CD14-positive monocyte (primary cell): ENCODE results near the gene FAM110D. TPM values are rescaled to one million over a fixed set of nuclear protein-coding genes. Genes with fewer than 3 reads are reported as not detected.
A peak's percentile ranks its signal among the peaks of the same experiment; 100 is the strongest.

Source experiments
- DNase-seq, 3 donors: peaks; one replicate each; pipeline ENCODE4 v3.0.0-alpha.2; 2011 to 2022
- H2AFZ ChIP-seq: 2 replicates; pipeline ENCODE4 v1.6.0; 2012; ENCODE audit warnings: mild to moderate bottlenecking, low read depth, low read length, inconsistent platforms; ENCODE audit not compliant: insufficient read depth, poor library complexity, severe bottlenecking
- H3K27ac ChIP-seq, 2 donors: 1 replicate in 1 of 2; 2 replicates in 1 of 2; pipeline ENCODE4 v1.5.1; 2012 to 2013; ENCODE audit warnings: low read length in 2 of 2, control low read depth in 1 of 2, inconsistent platforms in 1 of 2, low read depth in 1 of 2, mild to moderate bottlenecking in 1 of 2
- H3K27me3 ChIP-seq, 2 donors: one replicate each; pipeline versions ENCODE4 v1.6.0 to v1.6.1; 2011 to 2013; ENCODE audit warnings: low read length in 2 of 2; ENCODE audit not compliant: control insufficient read depth in 2 of 2, insufficient read depth in 2 of 2
- H3K36me3 ChIP-seq, 2 donors: replicated peaks in 1 of 2; 1 replicate in 1 of 2; 2 replicates in 1 of 2; pipeline versions ENCODE4 v1.5.1 to v1.6.1; 2012 to 2013; ENCODE audit warnings: low read length in 2 of 2, control low read depth in 1 of 2, inconsistent platforms in 1 of 2, mild to moderate bottlenecking in 1 of 2; ENCODE audit not compliant: insufficient read depth in 2 of 2, control insufficient read depth in 1 of 2
- H3K4me1 ChIP-seq, 2 donors: 1 replicate in 1 of 2; 2 replicates in 1 of 2; pipeline versions ENCODE4 v1.5.1 to v1.6.1; 2012 to 2013; ENCODE audit warnings: low read length in 2 of 2, control low read depth in 1 of 2, inconsistent platforms in 1 of 2, mild to moderate bottlenecking in 1 of 2, moderate library complexity in 1 of 2; ENCODE audit not compliant: insufficient read depth in 2 of 2, control insufficient read depth in 1 of 2
- H3K4me2 ChIP-seq: replicated peaks from 2 replicates; pipeline ENCODE3; 2012; ENCODE audit warnings: low read length, moderate library complexity, mild to moderate bottlenecking; ENCODE audit not compliant: poor library complexity, severe bottlenecking; ENCODE audit errors: extremely low read depth
- H3K4me3 ChIP-seq, 3 experiments: fragments of 200-600 bp in 1 of 3; sonication (generic) in 1 of 3; replicated peaks in 1 of 3; 1 replicate in 2 of 3; 2 replicates in 1 of 3; pipeline ENCODE4 v1.5.1; 2011 to 2013; ENCODE audit warnings: low read length in 3 of 3, mild to moderate bottlenecking in 3 of 3, control low read depth in 2 of 3, low read depth in 2 of 3, inconsistent platforms in 1 of 3, moderate library complexity in 1 of 3
- H3K79me2 ChIP-seq: 2 replicates; pipeline ENCODE4 v1.6.0; 2012; ENCODE audit warnings: mild to moderate bottlenecking, control low read depth, inconsistent platforms, low read length, moderate library complexity; ENCODE audit not compliant: insufficient read depth
- H3K9ac ChIP-seq: 2 replicates; pipeline ENCODE4 v1.6.0; 2017; ENCODE audit warnings: low read length, mild to moderate bottlenecking; ENCODE audit not compliant: insufficient read depth, poor library complexity, severe bottlenecking
- H3K9me3 ChIP-seq, 2 donors: replicated peaks in 1 of 2; 1 replicate in 1 of 2; 2 replicates in 1 of 2; pipeline versions ENCODE4 v1.5.1 to v1.6.1; 2012 to 2013; ENCODE audit warnings: low read length in 2 of 2, control low read depth in 1 of 2; ENCODE audit not compliant: control insufficient read depth in 1 of 2, insufficient read depth in 1 of 2
- H4K20me1 ChIP-seq: 2 replicates; pipeline ENCODE4 v1.6.0; 2012; ENCODE audit warnings: mild to moderate bottlenecking, low read length, control low read depth, moderate library complexity; ENCODE audit not compliant: insufficient read depth
- H3K27ac Mint-ChIP-seq, 7 donors: one replicate each; pipeline ENCODE4 v1.8.0; 2020; ENCODE audit warnings: mild to moderate bottlenecking in 7 of 7, mixed read lengths in 7 of 7, moderate library complexity in 6 of 7, inconsistent platforms in 2 of 7
- H3K27me3 Mint-ChIP-seq, 3 donors: one replicate each; pipeline ENCODE4 v1.8.0; 2021 to 2022; ENCODE audit warnings: low read depth in 3 of 3, mild to moderate bottlenecking in 3 of 3, mixed read lengths in 3 of 3, moderate library complexity in 3 of 3, inconsistent platforms in 1 of 3
- H3K36me3 Mint-ChIP-seq, 2 donors: one replicate each; pipeline ENCODE4 v1.8.0; 2020; ENCODE audit warnings: mixed read lengths in 2 of 2, inconsistent platforms in 1 of 2, mild to moderate bottlenecking in 1 of 2
- H3K4me1 Mint-ChIP-seq: one replicate; pipeline ENCODE4 v1.8.0; 2020; ENCODE audit warnings: mild to moderate bottlenecking, mixed read lengths
- H3K4me3 Mint-ChIP-seq, 2 donors: one replicate each; pipeline ENCODE4 v1.8.0; 2020; ENCODE audit warnings: mild to moderate bottlenecking in 2 of 2, mixed read lengths in 2 of 2, moderate library complexity in 1 of 2
- H3K9me3 Mint-ChIP-seq, 7 donors: one replicate each; pipeline ENCODE4 v1.8.0; 2020 to 2022; ENCODE audit warnings: mixed read lengths in 7 of 7, mild to moderate bottlenecking in 6 of 7, moderate library complexity in 6 of 7, inconsistent platforms in 2 of 7
- WGBS: methylation state at CpG from one replicate; pipeline ENCODE4 v1.1.5; 2013; ENCODE audit warnings: missing lambda C conversion rate; ENCODE audit not compliant: insufficient coverage; 5-methylcytosine and 5-hydroxymethylcytosine counted together
- intact Hi-C, 2 donors: fragments of 100-400 bp; cut with micrococcal nuclease; formaldehyde crosslinking; loops; one replicate each; pipeline versions ENCODE4 v1.15.0 to v1.15.1; 2023
- polyA plus RNA-seq, 3 donors: library from polyadenylated mRNA; depleted of rRNA in 1 of 3; unstranded in 2 of 3; stranded (reverse) in 1 of 3; fragments of 300-500 nt in 2 of 3; fragments of >200 nt in 1 of 3; fragmentation: Illumina TruSeq in 2 of 3; gene quantifications; 1 replicate in 2 of 3; 2 replicates in 1 of 3; pipeline ENCODE4 v1.2.3, GENCODE V29; 2012 to 2021
- TF ChIP-seq, protein P1 (sequence below): fragments of 200-600 bp; IDR thresholded peaks from one replicate; pipeline ENCODE4 v1.8.0; 2022; ENCODE audit warnings: antibody characterized with exemption, mild to moderate bottlenecking

Gene FAM110D
- polyA plus RNA-seq, 3 donors, result not detected

DNA sequence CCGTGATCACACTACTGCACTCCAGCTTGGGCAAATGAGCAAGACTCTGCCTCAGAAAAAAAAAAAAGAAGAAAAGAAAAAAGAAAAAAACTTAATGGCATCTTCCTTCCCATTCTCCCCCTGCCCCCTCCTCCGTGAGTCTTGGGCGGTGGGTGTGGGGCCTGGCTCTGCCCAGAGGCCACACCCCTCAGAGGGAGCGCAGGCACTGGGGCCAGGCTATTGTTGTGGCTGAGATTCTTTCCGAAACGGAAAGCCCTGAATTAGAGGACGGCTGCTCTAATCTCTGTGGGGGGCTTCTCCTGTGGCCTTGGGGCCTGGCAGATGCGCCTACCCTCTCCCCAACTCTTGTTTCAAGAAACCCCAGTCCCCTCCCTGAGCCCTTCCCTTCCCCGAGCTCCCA, 4.1 kb upstream of the FAM110D start:
- peaks cover 42 to 58% (median 52%) of the 10 kb centered on the region in 3 donors for H3K27me3 Mint-ChIP-seq
- H3K27me3 ChIP-seq, result peaks cover 5 to 30% of the 10 kb centered on the region in 2 donors
- no peaks in the 10 kb centered on the region for H3K36me3 Mint-ChIP-seq
- no peaks in the 10 kb centered on the region for H3K9me3 ChIP-seq
- 83% methylated on average over 3 of the region's 9 CpGs for WGBS
- H3K4me3 ChIP-seq, result no peak overlapping the region
- H3K79me2 ChIP-seq, result no peaks in the 10 kb centered on the region
- H2AFZ ChIP-seq, result no peak overlapping the region
- H3K36me3 ChIP-seq, result no peaks in the 10 kb centered on the region
- peak overlapping the region in 1 of 2 donors; percentile 79 for H3K4me3 Mint-ChIP-seq
- peaks cover 24 to 36% of the 10 kb centered on the region in 2 donors for H3K4me1 ChIP-seq
- no peak overlapping the region for H3K27ac ChIP-seq
- intact Hi-C loops, result no loop called here
- H3K4me1 Mint-ChIP-seq, result peaks cover 35% of the 10 kb centered on the region
- no peaks in the 10 kb centered on the region for H4K20me1 ChIP-seq
- H3K27ac Mint-ChIP-seq, result peak overlapping the region in 2 of 7 donors; percentile 21 to 75
- TF ChIP-seq, protein P1, sequence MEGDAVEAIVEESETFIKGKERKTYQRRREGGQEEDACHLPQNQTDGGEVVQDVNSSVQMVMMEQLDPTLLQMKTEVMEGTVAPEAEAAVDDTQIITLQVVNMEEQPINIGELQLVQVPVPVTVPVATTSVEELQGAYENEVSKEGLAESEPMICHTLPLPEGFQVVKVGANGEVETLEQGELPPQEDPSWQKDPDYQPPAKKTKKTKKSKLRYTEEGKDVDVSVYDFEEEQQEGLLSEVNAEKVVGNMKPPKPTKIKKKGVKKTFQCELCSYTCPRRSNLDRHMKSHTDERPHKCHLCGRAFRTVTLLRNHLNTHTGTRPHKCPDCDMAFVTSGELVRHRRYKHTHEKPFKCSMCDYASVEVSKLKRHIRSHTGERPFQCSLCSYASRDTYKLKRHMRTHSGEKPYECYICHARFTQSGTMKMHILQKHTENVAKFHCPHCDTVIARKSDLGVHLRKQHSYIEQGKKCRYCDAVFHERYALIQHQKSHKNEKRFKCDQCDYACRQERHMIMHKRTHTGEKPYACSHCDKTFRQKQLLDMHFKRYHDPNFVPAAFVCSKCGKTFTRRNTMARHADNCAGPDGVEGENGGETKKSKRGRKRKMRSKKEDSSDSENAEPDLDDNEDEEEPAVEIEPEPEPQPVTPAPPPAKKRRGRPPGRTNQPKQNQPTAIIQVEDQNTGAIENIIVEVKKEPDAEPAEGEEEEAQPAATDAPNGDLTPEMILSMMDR, result no peak
- H3K9ac ChIP-seq, result no peak overlapping the region
- H3K4me2 ChIP-seq, result no peak overlapping the region
- no peak for DNase-seq
- peaks cover 0 to 3% (median 0%) of the 10 kb centered on the region in 7 donors for H3K9me3 Mint-ChIP-seq

DNA sequence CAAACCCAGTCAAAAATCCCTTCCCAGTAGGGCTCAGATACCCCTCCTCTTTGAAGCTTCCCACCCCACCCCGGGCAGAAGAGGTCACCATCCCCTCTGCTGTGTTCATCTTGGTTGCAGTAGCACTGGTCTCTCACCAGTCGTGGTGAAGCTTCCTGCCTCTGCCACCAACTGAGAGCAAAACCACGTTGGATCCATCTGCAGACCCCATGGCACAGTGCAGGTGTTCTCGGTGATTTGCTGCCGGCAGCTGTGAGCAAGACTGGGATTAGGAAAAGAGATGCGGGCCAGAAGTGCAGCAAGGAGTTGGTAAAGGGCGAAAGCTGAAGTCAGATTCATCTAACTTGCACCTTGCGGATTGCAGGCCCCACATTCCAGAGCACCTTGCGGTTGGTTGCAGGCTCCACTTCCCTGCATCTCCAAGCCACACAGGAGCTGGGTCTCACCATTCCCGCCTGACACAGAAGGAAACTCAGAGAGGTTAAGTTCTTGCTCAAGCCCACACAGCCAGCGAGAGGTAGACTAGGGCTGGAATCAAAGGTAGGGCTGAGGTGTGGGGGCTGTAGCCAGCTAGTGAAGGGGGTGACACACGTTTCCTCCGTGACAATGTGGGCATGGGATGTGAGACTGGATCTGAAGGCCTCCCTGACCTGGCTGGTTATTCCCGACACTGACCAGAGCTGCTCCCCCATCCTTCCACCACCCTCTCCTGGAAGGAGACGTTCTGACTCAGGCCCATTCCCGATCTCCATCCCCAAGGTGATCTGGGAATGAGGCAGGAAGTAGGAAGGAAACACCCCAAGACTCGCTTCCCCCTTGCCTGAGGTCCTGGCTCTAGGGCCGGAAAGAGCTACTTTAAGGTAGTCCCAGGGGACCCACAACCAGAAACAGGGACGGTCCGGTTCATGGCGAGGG, 3.3 kb upstream of the FAM110D start:
- peaks cover 35% of the 10 kb centered on the region for H3K4me1 Mint-ChIP-seq
- peaks cover 24 to 36% of the 10 kb centered on the region in 2 donors for H3K4me1 ChIP-seq
- peak overlapping the region in 2 of 7 donors; percentile 63 to 75 for H3K27ac Mint-ChIP-seq
- H3K27ac ChIP-seq, result no peak overlapping the region
- H3K9me3 Mint-ChIP-seq, result peaks cover 0 to 3% (median 0%) of the 10 kb centered on the region in 7 donors
- H3K4me3 ChIP-seq, result no peak overlapping the region
- H3K27me3 ChIP-seq, result peaks cover 5 to 36% of the 10 kb centered on the region in 2 donors
- intact Hi-C loops, result no loop called here
- no peaks in the 10 kb centered on the region for H3K79me2 ChIP-seq
- no peak overlapping the region for H3K9ac ChIP-seq
- TF ChIP-seq, protein P1, result no peak
- no peaks in the 10 kb centered on the region for H3K36me3 ChIP-seq
- no peak overlapping the region for H2AFZ ChIP-seq
- DNase-seq, result no peak
- H3K36me3 Mint-ChIP-seq, result no peaks in the 10 kb centered on the region
- 58% methylated on average over 17 of the region's 21 CpGs for WGBS
- no peaks in the 10 kb centered on the region for H3K9me3 ChIP-seq
- peak overlapping the region in 1 of 2 donors; percentile 79 for H3K4me3 Mint-ChIP-seq
- no peaks in the 10 kb centered on the region for H4K20me1 ChIP-seq
- no peak overlapping the region for H3K4me2 ChIP-seq
- H3K27me3 Mint-ChIP-seq, result peaks cover 43 to 62% (median 57%) of the 10 kb centered on the region in 3 donors
